WERI-Rb-1 (cell line): ENCODE measurements around the gene BLTP2.

Experiments used
- DNase-seq: peaks from one replicate; pipeline ENCODE4 v3.0.0-alpha.2; 2020
- H3K27ac ChIP-seq: fragments of 250-450 bp; sonication (Bioruptor Pico); 2 replicates; pipeline ENCODE4 v1.5.1; 2020; ENCODE audit warnings: mild to moderate bottlenecking, moderate library complexity
- H3K27me3 ChIP-seq: fragments of 250-450 bp; sonication (Bioruptor Pico); 2 replicates; pipeline ENCODE4 v1.5.1; 2021; ENCODE audit warnings: mild to moderate bottlenecking, low read depth, moderate library complexity; ENCODE audit not compliant: insufficient read depth, severe bottlenecking
- H3K36me3 ChIP-seq: fragments of 250-450 bp; sonication (Bioruptor Pico); 2 replicates; pipeline ENCODE4 v1.5.1; 2020; ENCODE audit warnings: mild to moderate bottlenecking, moderate library complexity
- H3K4me3 ChIP-seq: 2 replicates; pipeline ENCODE4 v1.5.1; 2011; ENCODE audit warnings: low read depth, mild to moderate bottlenecking, control low read depth, low read length
- H3K9me3 ChIP-seq: fragments of 250-450 bp; sonication (Bioruptor Pico); 2 replicates; pipeline ENCODE4 v1.5.1; 2021; ENCODE audit warnings: mild to moderate bottlenecking, moderate library complexity; ENCODE audit not compliant: severe bottlenecking
- TF ChIP-seq, protein P1 (sequence below): IDR thresholded peaks from 2 replicates; pipeline ENCODE4 v1.5.1; 2011; ENCODE audit warnings: low read depth, mild to moderate bottlenecking, control low read depth, inconsistent platforms, low read length

Gene BLTP2

DNA sequence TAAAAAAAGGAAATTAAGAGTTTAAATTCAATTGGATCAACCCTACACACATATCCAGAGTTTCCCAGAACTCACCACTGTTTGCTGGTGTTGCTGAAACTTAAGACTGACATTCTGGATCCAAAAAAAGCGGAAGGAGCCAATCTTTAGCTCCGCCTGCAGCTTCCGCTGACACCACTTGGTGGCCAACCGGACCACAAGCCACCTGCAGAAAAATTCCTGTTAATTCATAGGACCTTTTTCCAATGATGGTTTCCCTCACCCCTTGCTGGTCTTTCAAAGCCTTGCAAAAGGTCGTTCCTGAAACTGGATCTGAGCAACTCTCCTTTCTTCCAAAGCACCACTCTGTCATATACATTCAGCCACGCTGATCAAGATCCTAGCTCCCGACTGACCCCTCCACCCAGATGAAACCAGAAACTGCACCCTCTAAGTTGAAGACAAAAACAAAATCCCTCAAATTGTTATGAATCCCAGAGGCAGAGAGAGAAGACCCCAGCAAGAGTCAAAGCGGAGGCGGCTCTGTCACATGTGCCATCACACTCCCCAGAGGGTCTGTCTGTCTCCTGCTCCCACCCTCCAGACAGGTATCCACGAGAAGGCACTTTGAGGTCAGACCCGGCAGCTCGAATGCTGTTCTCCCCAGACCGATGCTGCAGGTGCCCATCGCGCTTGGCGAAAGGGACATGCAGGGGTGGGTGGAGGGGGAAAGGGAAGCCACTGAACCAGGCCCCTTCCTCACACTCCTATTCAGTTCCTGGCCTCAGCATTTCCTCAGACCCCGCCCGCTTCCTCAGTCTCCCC, 773 bp downstream of the BLTP2 start:
- DNase-seq: peak; percentile 49
- Histone ChIP-seq H3K27me3 (no peaks in the 10 kb centered on the region), H3K36me3 (peaks cover 52% of the 10 kb centered on the region), H3K4me3 (peak overlapping the region; percentile 91), H3K9me3 (no peaks in the 10 kb centered on the region), H3K27ac (peak overlapping the region; percentile 60)
- TF ChIP-seq, protein P1, sequence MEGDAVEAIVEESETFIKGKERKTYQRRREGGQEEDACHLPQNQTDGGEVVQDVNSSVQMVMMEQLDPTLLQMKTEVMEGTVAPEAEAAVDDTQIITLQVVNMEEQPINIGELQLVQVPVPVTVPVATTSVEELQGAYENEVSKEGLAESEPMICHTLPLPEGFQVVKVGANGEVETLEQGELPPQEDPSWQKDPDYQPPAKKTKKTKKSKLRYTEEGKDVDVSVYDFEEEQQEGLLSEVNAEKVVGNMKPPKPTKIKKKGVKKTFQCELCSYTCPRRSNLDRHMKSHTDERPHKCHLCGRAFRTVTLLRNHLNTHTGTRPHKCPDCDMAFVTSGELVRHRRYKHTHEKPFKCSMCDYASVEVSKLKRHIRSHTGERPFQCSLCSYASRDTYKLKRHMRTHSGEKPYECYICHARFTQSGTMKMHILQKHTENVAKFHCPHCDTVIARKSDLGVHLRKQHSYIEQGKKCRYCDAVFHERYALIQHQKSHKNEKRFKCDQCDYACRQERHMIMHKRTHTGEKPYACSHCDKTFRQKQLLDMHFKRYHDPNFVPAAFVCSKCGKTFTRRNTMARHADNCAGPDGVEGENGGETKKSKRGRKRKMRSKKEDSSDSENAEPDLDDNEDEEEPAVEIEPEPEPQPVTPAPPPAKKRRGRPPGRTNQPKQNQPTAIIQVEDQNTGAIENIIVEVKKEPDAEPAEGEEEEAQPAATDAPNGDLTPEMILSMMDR: peak; percentile 69

DNA sequence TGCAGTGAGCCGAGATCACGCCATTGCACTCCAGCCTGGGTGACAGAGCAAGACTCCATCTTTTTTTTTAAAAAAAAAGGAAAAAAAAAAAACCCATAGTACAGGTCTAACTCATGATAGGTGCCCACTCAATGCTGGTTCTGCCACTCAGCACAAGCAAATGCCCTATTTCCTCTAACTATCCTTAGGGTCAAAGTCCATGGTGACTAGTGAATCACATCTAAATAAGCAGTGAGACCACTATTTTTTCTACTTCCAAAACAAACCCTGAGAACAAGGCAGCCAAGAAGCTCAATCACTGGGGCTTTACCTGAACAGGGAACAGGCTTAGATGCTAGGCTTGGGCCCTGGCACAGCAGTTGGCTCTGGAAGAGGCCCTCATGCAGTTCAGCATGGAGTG, 3.4 kb downstream of the BLTP2 start:
- Histone ChIP-seq H3K36me3 (peaks cover 69% of the 10 kb centered on the region), H3K4me3 (no peak overlapping the region), H3K27me3 (no peaks in the 10 kb centered on the region), H3K27ac (no peak overlapping the region), H3K9me3 (no peaks in the 10 kb centered on the region)
- TF ChIP-seq, protein P1: no peak
- DNase-seq: no peak

DNA sequence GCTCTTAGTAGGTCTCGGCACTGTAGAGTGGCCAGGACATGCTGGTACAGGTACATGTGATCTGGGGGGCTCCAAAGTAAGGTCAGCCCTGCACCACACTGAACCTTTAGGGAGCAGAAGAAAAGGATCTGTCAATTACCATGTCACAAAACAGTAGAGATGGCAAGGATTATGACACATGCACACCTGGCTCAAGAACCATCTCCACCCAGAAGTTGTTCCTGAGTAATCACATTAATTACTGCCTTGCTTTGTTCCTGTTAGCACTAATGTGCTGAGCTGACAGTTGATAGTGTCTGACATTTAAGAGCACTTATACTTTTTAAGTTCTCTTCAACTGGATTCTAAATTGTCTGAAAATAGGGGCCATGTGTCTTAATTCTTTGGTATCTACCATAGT, 9.5 kb downstream of the BLTP2 start:
- H3K36me3 ChIP-seq: peaks cover 95% of the 10 kb centered on the region
- H3K4me3 ChIP-seq: no peak overlapping the region
- no peak for DNase-seq
- no peaks in the 10 kb centered on the region for H3K9me3 ChIP-seq
- TF ChIP-seq, protein P1: no peak
- H3K27me3 ChIP-seq: no peaks in the 10 kb centered on the region
- H3K27ac ChIP-seq: no peak overlapping the region

DNA sequence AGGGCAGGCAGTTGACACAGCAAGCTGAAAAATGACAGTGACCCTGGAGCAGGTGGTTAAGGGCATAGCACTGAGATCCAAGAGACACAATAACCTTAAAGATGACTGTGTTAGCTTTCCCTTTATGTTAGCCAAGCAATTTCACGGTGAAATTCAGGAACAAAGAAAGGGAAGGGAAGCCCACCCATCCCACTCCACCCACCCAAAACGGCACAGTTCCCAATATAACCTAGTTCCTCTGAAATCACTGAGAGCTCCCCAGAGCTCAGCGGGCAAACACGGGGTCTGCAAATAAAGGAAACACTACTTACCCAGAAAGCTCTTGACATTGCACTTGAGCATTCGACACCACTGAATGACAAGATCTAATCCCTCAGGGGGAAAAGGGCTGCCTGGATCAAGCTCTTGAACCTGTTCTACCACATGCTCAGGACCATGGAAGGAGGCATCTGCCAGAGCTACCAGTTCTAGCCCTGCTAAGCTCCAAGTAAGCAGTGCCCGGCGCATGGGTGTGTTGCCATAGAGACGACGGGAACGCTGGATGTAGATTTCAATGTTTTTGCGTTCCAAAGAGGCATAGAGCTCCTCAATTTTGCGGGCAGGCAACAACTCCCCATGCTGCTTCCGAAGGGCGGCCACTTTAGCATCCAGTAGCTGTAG, 10.6 kb downstream of the BLTP2 start:
- TF ChIP-seq, protein P1: no peak
- Histone ChIP-seq H3K9me3 (no peaks in the 10 kb centered on the region), H3K36me3 (peaks cover 92% of the 10 kb centered on the region), H3K27me3 (no peaks in the 10 kb centered on the region), H3K4me3 (no peak overlapping the region), H3K27ac (no peak overlapping the region)
- no peak for DNase-seq

DNA sequence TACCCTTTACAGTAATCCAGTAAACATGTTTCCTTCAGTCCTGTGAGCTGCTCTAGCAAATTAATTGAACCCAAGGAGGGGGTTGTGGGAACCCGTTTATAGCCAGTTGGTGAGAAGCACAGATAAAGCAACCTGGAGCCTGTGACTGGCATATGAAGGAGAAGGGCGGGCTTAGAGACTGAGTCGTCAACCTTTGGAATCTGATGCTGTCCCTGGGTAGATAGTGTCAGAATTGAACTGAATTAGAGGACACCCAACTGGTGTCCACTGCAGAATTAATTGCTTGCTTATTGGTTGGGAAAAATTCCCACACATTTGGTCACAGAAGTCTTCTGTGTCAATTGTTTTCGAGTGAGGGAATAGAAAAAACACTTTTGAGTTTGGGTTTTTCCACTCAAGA, 18.1 kb downstream of the BLTP2 start:
- H3K36me3 ChIP-seq: peaks cover 71% of the 10 kb centered on the region
- H3K27ac ChIP-seq: 0 out of 2 replicates have a peak overlapping the region, but pooled peaks have one; percentile 19

More for the DNA sequence above, 18.1 kb downstream of the BLTP2 start:
- H3K4me3 ChIP-seq: no peak overlapping the region
- DNase-seq: no peak
- TF ChIP-seq, protein P1: no peak
- no peaks in the 10 kb centered on the region for H3K9me3 ChIP-seq
- no peaks in the 10 kb centered on the region for H3K27me3 ChIP-seq
